HCT116 (cell line): Measurements from ENCODE around the gene NAA16.

Experiments
- CTCF ChIP-seq, 3 experiments: fragments of 200-600 bp in 1 of 3; sonication (generic) in 1 of 3; IDR thresholded peaks in 2 of 3; conservative IDR thresholded peaks in 1 of 3; 2 replicates each; pipeline ENCODE4 v1.5.1; 2012 to 2017; ENCODE audit warnings: low read depth in 2 of 3, low read length in 2 of 3, antibody characterized with exemption in 1 of 3, borderline replicate concordance in 1 of 3, control low read depth in 1 of 3, mild to moderate bottlenecking in 1 of 3, mixed read lengths in 1 of 3, mixed run types in 1 of 3, moderate library complexity in 1 of 3; ENCODE audit not compliant: insufficient read depth in 1 of 3
- EGR1 ChIP-seq: IDR thresholded peaks from 2 replicates; pipeline ENCODE4 v1.6.1; 2012; ENCODE audit warnings: low read depth
- EZH2 ChIP-seq: fragments of 200-600 bp; sonication (generic); IDR thresholded peaks from 2 replicates; pipeline ENCODE4 v1.6.1; 2017; ENCODE audit warnings: antibody characterized with exemption, mixed run types
- EZH2phosphoT487 ChIP-seq: fragments of 200-600 bp; IDR thresholded peaks from 2 replicates; pipeline ENCODE4 v1.6.1; 2018; ENCODE audit warnings: antibody characterized with exemption, borderline replicate concordance
- FOSL1 ChIP-seq: IDR thresholded peaks from 2 replicates; pipeline ENCODE4 v1.6.1; 2012; ENCODE audit warnings: low read depth
- JUND ChIP-seq: IDR thresholded peaks from 2 replicates; pipeline ENCODE4 v1.6.1; 2012
- MAX ChIP-seq: IDR thresholded peaks from 2 replicates; pipeline ENCODE4 v1.6.1; 2012
- POLR2AphosphoS5 ChIP-seq: IDR thresholded peaks from 2 replicates; pipeline ENCODE4 v1.6.1; 2011; ENCODE audit warnings: mild to moderate bottlenecking, low read depth, low read length, moderate library complexity
- REST ChIP-seq: IDR thresholded peaks from 2 replicates; pipeline ENCODE4 v1.6.1; 2012; ENCODE audit warnings: low read depth
- SIN3A ChIP-seq: IDR thresholded peaks from 2 replicates; pipeline ENCODE4 v1.6.1; 2012; ENCODE audit warnings: low read depth
- ZFX ChIP-seq: fragments of 450-650 bp; IDR thresholded peaks from 2 replicates; pipeline ENCODE4 v1.6.1; 2017
- ZNF274 ChIP-seq: fragments of 200-500 bp; sonication (Bioruptor generic); IDR thresholded peaks from 2 replicates; pipeline ENCODE4 v1.6.1; 2014; ENCODE audit warnings: mild to moderate bottlenecking, low read depth, low read length, inconsistent platforms

- TF ChIP-seq CTCF (IDR thresholded peaks at IDR 0.05 in 2 of 3, conservative IDR thresholded peaks at IDR 0.05 in 1 of 3; ENCODE audit: borderline replicate concordance in 1 of 3, insufficient read depth in 1 of 3, low read depth in 2 of 3, low read length in 2 of 3) (no peak), POLR2AphosphoS5 (no peak), REST (no peak), JUND (no peak), EZH2 (no peak), EZH2phosphoT487 (no peak), ZNF274 (no peak), SIN3A (no peak), MAX (no peak), ZFX (no peak), FOSL1 (no peak), EGR1 (no peak)
Measured at GRCh38 chr13:41345165-41345913, 34.3 kb downstream of the NAA16 start.
